NCI-H128 (cell line): ENCODE results near the gene TMEM50A.
"Not testable (repeated sequence)": the region's sequence is repeated elsewhere in the genome, so short reads cannot be mapped to it uniquely, and the experiment has no call there.

Source experiments
- DNase-seq: peaks from one replicate; lab custom pipeline; 2025; ENCODE audit not compliant: unreplicated experiment; lab: John Stamatoyannopoulos, UW

Gene TMEM50A

DNA sequence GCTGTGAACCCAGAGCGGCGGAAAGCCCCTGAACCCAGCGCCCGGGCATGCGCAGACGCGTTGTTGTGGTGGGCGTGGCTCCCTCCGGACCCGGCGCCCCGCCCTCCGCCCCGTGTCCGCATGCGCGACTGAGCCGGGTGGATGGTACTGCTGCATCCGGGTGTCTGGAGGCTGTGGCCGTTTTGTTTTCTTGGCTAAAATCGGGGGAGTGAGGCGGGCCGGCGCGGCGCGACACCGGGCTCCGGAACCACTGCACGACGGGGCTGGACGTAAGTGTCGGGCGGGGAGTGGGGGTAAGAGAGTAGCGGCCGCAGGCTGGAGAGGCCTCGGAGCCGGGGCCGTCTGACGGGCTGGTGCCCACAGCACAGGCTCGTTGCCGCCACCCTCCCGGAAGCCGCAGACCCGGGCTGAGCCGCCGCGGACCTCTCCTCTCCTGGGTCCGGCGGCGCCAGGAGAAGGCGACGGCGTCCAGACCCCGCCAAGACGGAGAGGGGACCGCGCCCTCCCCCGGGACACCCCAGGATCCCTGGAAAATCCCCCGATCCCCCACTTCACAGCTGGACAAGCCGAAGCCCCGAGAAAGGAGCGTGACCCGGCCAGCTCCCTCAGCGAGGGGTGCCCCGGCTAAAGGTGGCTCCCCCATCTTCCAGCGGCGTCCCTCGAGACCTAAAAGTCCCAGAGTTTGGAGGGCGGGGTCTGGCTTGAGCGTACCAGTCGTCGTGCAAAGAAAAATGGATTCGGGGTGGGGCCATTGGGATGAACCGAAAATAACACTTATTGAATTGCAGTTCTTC is at the start of gene TMEM50A:
Gene TMEM50A, plus strand, starts transcription at position 147 of the 794 bp plus-strand sequence. CDS start 2,153 bp downstream, outside the sequence.
- peak; percentile 74 for DNase-seq

DNA sequence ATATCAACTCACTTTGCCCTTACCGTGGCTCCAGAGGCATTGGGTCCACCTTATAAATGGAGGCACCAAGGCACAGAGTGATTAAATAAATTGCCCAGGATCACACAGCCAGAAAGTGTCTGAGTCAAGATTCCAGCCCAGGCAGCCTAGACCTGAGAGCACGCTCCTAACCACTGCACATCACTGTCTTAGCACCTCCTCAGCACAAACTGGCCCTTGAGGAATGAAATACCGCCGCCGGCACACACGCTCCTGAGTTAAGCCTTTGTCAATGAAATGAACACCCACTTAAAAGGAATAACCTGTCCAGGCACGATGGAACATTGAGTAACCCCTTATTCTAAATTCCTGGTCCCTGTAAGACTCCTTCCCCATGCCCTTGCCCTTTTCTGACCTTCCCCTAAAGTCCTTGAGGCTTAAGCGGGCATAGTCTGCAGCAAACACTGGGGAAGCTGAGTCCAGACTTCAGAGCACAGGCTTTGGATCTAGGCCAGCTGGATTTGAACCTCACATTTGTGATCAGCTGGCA is 49.5 kb upstream of the TMEM50A start:
- not testable (repeated sequence) for DNase-seq

GRCh38 chr1:25290043-25290442 is 48.1 kb upstream of the TMEM50A start:
- DNase-seq, result not testable (repeated sequence)

- DNase-seq, result not testable (repeated sequence)
Measured at GRCh38 chr1:25293426-25293825, 44.7 kb upstream of the TMEM50A start.

GRCh38 chr1:25294889-25295826 is 43.0 kb upstream of the TMEM50A start:
- DNase-seq, result not testable (repeated sequence)

DNA sequence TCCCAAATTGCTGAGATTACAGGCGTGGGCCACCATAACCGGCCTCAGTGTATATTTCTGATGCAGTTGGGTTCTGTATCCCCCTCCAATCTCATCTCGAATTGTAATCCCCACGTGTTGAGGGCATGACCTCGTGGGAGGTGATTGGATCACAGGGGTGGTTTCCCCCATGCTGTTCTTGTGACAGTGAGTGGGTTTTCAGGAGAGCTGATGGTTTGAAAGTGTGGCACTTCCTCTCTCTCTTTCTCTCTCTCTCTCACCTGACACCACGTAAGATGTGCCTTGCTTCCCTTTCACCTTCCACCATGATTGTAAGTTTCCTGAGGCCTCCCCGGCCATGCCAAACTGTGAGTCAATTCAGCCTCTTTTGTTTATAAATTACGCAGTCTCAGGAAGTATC is 41.6 kb upstream of the TMEM50A start:
- not testable (repeated sequence) for DNase-seq

DNA sequence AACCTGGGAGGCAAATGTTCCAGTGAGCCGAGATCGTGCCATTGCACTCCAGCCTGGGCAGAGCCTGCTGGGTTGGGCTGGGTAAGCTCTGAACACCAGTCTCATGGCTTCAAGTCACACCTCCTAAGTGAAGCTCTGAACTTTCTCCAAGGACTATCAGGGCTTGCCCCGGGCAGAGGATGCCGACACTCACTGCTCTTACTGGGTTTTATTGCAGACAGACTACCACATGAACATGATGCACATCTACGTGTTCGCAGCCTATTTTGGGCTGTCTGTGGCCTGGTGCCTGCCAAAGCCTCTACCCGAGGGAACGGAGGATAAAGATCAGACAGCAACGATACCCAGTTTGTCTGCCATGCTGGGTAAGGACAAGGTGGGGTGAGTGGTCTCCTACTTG is 37.4 kb upstream of the TMEM50A start:
- not testable (repeated sequence) for DNase-seq

- not testable (repeated sequence) for DNase-seq
Measured at GRCh38 chr1:25302330-25302729, 35.8 kb upstream of the TMEM50A start.

DNA sequence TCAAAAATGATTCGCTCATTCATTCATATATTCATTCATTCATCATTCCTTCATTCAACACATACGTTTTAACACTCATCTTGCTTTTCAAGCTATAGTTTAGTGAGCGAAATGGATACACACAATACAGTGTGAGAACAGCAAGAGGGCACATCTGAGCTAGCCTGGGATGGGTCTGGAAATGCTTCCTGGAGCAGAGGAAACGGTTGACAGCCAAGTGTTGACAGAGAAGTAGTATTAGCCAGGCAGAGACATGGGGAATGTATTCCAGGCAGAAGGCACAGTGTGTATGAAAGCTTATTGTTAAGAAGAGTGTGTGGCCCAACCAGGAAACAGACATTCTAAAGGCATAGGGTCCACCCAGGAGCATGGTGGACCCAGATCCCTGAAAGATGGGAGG is 33.2 kb upstream of the TMEM50A start:
- not testable (repeated sequence) for DNase-seq

GRCh38 chr1:25308168-25308567 is 30.0 kb upstream of the TMEM50A start:
- not testable (repeated sequence) for DNase-seq

GRCh38 chr1:25309085-25309484 is 29.0 kb upstream of the TMEM50A start:
- not testable (repeated sequence) for DNase-seq

GRCh38 chr1:25309486-25309885 is 28.6 kb upstream of the TMEM50A start:
- not testable (repeated sequence) for DNase-seq

- DNase-seq, result not testable (repeated sequence)
Measured at GRCh38 chr1:25312806-25313470, 25.2 kb upstream of the TMEM50A start.

DNA sequence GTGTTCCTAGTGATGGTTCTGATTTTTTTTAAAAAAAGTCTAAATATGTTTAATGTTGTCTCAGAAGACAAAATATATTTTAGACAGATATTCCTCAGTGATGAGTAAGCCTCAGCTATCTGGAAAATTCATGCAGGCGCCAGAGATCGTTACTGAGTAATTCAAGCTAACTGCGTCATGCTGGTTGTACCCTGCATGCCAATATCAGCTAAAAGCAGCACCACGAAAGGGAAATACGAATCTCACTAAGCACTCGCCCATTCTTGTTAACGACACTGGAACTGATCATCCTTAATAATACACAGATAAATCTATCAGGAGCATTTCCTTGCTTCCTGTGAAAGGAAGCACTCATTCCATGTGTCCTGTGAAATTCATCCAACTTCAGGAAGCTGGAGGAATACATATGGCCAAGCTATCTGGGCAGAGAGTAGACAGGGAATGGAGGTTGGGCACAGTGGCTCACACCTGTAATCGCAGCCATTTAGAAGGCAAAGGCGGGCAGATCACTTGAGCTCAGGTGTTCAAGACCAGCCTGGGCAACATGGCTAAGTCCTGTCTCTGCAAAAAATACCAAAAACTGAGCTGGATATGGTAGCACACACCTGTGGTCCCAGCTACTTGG is 17.7 kb upstream of the TMEM50A start:
- not testable (repeated sequence) for DNase-seq

DNA sequence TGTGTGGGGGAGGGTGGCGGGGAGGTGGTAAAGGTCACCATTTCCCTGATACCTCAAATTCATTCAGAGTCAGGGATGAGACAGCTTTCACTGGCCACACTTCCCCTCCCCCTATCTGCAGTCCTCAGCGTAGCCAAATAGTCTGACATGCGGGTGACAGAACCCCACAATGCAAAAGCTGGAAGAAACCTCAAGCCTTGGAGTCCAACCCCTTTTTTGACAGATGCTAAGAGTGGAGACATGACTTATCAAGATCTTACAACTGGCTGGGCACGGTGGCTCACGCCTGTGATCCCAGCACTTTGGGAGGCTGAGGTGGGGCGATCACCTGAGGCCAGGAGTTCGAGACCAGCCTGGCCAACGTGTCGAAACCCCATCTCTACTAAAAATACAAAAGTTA is 16.0 kb upstream of the TMEM50A start:
- DNase-seq, result not testable (repeated sequence)

GRCh38 chr1:25324407-25324806 is 13.7 kb upstream of the TMEM50A start:
- not testable (repeated sequence) for DNase-seq

GRCh38 chr1:25327864-25328790 is 10.0 kb upstream of the TMEM50A start:
- DNase-seq, result not testable (repeated sequence)

DNA sequence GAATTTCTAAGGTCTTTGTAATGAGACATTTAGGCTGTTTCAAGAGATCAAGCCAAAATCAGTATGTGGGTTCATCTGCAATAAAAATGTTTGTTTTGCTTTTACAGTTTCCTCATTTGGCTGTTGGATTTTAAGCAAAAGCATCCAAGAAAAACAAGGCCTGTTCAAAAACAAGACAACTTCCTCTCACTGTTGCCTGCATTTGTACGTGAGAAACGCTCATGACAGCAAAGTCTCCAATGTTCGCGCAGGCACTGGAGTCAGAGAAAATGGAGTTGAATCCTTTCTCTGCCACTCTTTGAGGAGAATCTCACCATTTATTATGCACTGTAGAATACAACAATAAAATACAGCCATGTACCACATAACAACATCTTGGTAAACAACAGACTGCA is 9.3 kb upstream of the TMEM50A start:
- not testable (repeated sequence) for DNase-seq

GRCh38 chr1:25329336-25329735 is 8.8 kb upstream of the TMEM50A start:
- DNase-seq, result not testable (repeated sequence)
